ENCODE data around the gene PSMD11. TPM values are rescaled to one million over a fixed set of nuclear protein-coding genes. Genes with fewer than 3 reads are reported as not detected.
"Not testable (repeated sequence)": the region's sequence is repeated elsewhere in the genome, so short reads cannot be mapped to it uniquely, and the experiment has no call there.

Gene PSMD11
- total RNA-seq, 1 experiment from 2014 or later, result 303 TPM

DNA sequence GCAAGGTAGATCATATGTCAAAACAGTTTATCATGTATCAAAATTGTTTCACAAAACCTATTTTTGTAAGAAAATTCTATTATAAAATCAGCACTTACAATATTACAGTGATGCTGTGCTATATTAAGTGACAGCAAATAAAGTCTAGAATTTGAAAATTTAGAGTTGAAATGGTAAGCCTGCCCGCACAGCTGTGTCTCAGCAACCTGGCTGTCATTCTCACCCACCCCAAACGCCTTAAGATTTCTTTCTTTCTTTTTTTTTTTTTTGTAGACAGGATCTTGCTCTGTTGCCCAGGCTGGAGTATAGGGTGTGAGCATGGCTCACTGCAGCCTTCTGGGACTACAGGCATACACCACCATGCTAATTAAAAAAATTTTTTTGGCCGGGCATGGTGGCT is 69.3 kb downstream of the PSMD11 start:
- DNase-seq (ENCODE audit: low read depth), result no peak

DNA sequence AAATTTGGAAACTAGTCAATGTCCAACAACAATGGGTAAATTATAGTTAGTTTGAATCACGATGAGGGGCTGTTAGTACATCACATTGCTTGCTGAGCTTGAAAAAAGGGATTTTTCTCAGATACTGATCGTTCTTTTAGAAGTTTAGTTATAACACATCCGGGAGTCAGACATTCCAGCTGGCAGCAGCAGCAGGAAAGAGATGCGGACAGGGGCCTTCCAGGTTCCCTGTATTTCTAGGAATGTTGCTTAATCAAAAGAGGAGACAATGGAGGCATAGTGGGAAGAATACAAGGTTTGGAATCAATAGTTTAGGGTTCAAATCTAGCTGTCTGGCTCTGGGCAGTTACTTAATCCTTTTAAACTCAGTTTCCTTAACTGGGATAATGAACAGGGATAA is 70.3 kb downstream of the PSMD11 start:
- DNase-seq (ENCODE audit: low read depth), result no peak

DNA sequence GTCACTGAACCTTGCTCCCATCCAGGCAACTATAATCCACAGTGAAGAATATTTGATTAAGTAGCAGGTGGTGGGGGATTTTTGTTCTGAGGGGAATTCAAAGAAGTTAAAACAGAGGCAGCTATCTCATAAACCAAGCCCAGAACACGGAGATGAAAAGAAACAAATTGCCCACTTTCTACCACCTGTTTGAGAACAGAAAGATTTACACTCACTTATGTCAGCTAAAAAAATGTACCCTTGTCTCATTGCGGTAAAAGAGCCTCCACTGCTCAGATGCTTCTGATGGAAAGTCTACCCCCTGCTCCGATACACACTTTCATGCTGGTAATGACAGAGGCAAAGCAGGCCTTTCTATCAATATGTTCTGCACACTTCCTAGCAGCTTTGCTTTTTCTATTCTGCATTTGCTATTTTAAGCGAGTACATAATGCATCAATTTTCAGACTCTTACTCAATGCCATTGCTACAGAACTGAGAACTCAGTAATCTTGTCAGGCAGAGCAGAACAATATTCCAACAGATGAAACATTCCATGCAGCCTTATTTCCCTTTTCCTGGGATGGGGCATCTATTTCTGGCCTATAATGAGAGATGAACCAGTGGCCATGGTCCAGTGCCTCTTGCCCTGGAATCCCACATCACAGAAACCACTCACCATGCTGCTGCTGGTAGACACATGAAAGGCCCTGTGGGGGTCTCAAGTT is 71.5 kb downstream of the PSMD11 start:
- DNase-seq (ENCODE audit: low read depth), result no peak

DNA sequence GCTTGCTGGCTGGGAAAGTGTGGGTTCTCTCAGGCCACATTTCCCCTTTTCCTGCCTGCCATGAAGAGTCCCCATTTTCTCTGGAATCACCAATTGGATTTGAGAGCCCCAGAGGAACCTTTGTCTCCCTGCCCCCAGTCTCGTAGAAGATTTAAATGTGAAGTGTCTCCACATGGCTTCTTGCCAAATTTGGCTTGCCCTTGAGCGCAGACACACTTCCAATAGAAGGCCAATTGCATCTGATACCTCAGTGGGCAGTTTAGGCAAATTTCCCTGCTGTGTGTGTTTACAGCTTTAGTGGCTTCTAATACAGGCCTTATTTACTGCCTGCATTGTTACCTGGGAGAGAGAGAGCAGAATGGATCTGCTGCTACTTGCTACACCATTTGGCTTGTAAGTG is 72.1 kb downstream of the PSMD11 start:
- DNase-seq (ENCODE audit: low read depth), result no peak

DNA sequence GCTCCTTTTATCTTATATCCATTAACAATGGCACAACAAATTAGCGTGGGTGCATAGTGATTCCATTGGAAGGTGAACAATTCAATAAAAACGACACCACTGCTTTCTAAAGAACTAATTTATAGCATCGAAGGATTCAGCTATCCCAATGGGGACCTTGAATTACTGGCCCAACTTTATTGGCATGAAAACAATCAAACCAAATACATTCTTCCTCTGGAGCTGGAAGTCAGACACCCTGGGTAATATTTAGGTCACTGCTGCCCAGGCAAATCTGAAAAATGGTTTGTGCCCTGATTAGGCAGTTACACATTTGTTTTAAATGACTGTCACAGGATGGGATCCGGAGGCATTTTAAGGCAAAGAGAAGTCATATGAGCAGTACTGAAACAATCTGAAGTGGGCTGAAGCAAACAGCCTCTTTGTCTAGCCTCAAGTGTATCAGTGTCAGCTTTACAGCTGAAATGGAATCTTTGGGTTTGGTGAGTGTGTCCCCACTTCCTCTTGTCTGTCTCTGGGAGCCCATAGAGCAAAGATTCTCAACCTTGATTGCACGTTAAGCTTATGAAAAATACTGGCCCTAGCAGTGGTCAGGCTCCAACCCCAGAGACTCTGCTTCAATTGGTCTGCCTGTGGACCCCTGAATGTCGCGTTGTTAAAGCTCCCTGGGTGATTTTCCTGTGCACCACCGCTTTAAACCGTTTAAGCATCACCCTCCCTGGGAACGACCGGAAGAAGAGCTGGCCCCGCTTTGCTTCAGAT is 72.8 kb downstream of the PSMD11 start:
- no peak for DNase-seq (ENCODE audit: low read depth)

DNA sequence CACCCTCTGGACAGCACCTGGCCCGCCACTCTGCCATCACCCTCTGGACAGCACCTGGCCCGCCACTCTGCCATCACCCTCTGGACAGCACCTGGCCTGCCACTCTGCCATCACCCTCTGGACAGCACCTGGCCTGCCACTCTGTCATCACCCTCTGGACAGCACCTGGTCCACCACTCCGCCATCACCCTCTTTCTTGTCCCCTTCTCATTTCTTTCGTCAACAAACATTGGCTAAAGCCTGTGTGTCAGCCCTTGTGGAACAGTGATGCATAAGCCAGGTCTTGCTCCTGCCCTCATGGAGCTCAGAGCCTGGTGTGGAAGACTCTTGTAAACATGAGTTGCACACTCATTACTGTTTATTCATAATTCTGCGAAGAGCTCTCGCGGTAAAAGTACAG is 73.7 kb downstream of the PSMD11 start:
- no peak for DNase-seq (ENCODE audit: low read depth)

DNA sequence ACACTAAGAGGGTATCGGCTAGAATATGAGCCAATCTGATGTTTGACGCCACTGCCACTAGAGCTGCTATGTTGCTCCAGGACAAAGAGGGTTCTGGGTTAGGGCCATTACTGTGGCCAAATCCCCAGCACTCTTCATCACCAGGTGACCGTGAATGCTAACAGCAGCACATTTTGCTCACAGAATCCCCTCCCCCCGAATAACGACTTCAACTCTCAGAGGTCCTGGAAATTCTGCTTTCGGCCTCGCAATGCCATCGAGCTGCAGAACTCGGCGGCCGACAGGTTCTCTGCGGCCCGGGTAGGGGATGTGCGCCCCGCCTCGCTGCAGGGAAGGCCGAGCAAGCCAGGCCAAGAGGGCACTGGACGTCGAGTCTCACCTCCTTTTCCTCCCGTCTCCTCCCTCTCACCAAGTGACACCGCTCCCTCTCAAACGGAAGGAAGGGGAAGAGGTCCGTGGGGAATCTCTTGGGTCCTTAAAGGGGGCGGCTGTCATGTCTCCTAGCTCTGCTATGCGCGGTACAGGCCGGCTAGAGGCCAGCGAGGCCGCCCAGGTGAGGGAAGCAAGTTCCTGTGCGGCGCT is 74.4 kb downstream of the PSMD11 start:
- no peak for DNase-seq (ENCODE audit: low read depth)

DNA sequence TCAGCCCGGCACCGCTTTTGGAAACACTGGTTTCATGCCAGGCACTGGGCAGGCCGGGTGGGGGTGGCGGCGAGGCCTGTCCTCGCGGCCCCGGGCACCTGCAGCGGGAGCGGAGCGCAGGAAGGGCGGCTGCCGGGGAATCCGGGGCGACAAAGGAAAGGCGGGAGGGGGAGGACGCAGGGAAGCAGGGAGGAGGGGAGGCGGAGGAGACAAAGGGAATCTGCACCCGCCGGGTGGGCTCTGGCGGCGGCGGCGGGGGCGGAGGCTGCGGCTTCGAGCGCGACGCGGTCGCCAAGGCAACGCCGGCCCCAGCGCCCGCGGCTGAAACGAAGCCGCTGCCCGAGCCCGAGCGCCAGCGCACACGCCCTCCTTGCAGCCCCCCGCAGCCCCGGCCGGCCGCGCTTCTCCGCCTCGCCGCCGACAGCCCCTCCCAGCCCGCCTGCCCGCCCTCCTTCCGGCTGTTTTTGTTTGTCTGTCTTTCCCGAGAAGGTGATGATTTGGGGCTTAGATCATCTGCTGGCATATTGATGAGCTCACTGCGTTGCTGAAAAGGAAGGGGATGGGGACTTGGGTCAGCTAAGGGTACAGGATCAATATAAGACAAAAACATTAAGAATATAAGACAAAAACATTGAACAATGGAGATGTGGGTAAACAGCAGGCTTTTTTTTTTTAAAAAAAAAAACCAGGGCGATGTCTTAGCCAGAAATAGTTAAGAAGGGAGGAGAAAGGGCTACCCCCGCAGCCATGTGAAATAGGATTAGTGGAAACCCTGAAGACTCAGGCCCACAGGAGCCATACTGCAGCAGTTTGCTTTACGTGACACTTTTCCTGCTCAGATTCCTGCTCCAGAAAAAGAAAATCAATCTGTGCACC is 75.2 kb downstream of the PSMD11 start:
- DNase-seq (ENCODE audit: low read depth), result peak; percentile 62

DNA sequence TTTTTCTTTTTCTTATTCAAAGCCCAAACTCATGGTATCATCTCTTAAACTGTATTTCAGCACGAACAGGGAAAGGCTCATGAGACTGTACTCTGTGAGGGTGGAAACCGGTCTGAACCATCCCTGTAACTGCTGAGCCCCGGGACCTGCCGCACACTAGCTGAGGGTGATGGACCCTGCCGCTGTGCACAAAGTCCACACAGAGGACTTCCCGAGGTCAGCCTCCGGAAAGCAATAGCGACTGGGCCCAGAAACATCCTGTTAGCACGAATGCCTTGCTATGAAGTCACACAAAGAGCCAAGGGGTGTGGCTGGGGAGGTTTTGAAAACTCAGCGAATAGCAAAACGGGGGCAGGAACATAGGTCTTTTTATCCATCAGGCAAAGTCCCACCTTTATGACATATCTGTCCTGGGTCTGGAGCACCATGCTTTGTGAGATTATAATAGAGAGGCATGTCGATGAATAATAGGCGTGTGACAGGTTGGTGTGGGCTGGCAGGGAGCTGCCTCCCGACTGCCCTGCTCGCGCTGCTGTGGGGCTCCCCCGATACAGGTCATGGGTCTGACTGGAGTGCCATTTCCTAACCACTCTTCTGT is 75.9 kb downstream of the PSMD11 start:
- DNase-seq (ENCODE audit: low read depth), result peak; percentile 32

DNA sequence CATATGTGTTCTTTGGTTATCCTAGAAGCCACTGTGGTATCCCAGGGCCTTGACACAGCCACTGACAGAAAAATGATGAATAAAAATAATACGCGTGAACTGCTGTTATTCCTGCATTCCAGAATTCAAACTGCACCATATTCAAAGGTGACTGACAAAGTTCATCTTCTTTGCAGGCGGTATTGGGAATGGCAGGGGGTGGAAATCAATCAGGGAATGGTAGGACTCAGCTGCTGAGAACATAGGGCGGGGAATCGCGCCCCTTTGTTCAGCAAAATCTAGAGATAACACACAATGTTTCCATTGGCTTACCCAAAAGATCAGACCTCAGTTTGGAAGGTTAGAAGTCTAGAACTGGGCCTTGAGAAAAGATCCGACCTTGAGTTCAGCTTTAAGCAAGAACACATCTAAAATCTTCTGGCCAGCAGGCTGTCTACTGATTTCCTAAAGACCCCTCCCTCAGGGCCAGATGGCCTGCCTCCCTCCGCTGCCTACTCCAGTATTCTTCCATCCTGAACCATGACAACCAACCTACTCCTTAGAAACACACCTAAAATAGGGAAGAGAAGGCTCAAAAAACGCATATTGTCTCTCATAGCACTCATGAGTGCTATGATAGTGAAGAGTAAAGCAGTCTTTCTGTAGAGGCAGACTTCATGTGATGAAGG is 76.6 kb downstream of the PSMD11 start:
- no peak for DNase-seq (ENCODE audit: low read depth)

DNA sequence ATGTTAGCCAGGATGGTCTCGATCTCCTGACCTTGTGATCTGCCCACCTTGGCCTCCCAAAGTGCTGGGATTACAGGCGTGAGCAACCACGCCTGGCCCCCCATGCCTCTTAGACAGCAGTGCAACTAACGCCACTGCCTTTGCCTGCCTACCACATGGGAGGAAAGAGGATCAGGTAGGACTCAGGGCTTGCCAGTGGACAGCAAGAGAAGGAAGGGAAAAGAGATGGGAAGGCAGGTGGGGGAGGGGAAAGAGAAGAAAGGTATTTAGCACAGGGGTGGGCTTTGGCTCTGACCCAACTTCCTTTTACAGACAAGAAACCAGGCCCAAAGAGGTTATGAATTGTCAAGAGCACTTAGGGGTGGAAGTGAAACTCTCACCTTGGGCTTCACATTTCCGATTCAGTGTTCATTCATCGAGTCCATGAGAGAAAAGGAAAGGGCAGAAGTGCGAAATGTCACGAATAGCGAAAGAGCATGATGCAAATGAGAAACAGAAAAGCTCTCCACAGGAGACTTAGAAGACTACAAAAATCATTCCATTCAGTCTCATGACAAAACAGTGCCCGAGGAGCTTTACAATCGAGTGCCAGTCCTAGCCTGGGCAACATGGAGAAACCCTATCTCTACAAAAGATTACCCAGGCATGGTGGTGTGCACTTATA is 78.8 kb downstream of the PSMD11 start:
- no peak for DNase-seq (ENCODE audit: low read depth)

DNA sequence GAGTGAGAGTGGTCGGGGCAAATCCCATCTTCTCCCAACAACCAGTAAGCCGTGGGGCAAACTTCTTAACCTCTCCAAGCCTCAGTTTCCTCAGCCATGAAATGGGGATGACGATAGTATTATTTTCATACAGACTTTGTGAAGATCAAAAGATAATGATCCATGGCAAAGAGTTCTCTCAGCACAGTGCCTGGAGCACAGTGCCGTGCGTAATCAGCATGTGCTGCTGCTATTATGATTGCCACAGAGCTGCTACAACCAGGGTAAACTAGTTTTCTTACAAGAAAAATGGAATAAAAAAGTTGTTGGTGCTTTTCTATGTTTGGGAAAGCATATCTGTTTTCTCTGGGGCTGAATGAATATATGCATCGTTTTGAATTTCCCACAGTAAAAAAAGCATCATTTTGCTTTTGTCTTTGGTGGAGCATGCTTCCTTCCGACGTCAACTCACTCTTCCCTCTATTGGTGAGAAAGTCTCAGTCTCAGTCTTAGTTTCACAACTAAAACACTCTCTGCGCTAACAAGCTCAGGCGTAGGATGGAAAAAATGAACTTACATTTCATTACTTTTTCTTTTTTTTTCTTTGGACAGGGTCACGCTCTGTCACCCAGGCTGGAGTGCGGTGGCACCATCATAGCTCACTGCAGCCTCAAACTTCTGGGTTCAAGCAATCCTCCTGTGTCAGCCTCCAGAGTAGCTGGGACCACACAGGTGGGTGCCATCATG is 79.7 kb downstream of the PSMD11 start:
- DNase-seq (ENCODE audit: low read depth), result no peak

DNA sequence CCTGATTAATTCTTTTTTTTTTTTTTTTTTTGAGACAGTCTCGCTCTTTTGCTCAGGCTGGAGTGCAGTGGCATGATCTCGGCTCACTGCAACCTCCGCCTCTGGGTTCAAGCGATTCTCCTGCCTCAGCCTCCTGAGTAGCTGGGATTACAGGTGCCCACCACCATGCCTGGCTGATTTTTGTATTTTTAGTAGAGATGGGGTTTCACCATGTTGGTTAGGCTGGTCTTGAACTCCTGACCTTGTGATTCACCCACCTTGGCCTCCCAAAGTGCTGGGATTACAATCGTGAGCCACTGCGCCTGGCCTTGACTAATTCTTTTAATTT is 80.2 kb downstream of the PSMD11 start:
- DNase-seq (ENCODE audit: low read depth), result not testable (repeated sequence)

DNA sequence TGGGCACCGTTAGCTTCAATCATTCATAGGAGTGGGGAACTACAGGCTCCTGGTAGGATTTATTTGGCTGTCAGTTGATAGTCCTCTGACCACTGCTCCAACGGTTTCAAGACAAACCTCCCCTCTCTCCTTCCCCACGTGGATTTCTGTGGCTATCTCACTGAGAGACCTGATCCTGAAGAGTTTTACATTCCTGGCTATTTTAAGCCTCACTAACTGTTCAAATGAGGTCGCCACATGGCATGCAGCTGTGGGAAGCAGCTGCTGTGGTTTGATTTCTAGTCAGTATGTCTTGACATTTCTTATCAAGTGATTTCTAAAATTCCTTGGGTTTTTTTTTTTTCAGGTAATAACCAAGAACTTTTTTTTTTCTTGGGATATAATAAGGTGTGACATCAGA is 80.8 kb downstream of the PSMD11 start:
- peak; percentile 33 for DNase-seq (ENCODE audit: low read depth)

DNA sequence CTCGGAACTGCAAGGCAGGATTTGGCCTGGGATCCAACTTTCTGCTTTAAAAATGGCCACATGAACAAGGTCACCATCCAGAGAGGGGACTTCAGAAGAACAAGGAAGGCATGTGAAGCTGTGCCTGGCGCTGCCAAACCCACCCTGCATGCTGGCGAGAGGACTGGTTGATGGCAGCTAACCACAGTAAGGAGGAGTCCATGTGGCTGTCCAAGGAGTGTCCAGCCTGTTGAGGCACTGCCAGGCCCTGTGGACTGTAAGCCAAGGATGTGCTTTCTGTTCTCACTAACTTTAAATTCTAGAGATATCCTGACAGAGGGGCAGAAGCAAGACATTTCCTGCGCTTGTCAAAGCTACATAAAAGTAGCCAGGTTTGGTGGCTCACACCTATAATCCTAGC is 82.8 kb downstream of the PSMD11 start:
- DNase-seq (ENCODE audit: low read depth), result no peak

DNA sequence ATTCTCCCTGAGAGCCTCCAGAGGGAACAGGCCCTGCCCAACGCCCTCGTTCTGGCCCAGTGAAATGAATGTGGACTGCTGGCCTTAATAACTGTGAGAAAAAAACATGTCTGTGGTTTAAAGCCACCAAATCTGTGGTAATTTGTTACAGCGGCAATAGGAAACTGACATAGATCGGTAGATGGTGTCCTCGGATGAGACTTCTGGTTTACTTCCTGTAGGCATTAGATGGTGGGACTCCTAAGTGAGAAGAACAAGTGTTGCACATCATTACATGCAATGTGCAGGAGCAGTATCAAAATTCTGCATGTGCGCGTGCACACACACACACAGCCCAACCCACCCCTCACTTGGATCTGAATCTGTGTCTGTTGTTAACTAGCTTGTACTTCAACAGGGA is 84.5 kb downstream of the PSMD11 start:
- DNase-seq (ENCODE audit: low read depth), result no peak

DNA sequence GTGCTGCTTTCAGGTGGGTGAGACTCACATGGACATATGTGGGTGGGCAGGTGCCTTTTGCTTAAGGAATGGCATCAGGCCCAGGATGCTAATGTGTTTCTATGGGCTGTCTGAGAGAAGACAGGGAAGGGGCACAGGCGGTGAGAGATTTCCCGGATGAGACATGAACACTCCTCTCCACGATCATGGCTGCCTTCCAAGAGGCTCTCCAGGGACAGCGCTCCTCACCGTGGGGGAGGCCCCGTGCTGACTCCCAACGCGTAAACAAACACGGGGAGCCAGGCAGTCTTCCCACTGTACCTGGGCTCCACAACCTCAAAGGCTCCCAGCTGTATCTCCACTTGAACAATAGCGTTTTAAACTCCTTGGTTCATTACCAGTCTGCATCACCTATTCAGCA is 85.3 kb downstream of the PSMD11 start:
- peak; percentile 12 for DNase-seq (ENCODE audit: low read depth)
